ENCODE data around the gene MYOZ2. TPM values are rescaled to one million over a fixed set of nuclear protein-coding genes. Genes with fewer than 3 reads are reported as not detected.
A peak's percentile ranks its signal among the peaks of the same experiment; 100 is the strongest.

MYOZ2 gene
- total RNA-seq: 0.32 and 0.43 TPM in 2 replicates

GRCh38 chr4:119135721-119136121 is at the start of gene MYOZ2:
MYOZ2 (plus strand) TSS chr4:119135832; CDS start chr4:119136526, 694 bp downstream.
- H3K4me3 ChIP-seq (ENCODE audit: low read depth, low read length): no peak within 1 kb of the TSS
- TF ChIP-seq, protein P1, sequence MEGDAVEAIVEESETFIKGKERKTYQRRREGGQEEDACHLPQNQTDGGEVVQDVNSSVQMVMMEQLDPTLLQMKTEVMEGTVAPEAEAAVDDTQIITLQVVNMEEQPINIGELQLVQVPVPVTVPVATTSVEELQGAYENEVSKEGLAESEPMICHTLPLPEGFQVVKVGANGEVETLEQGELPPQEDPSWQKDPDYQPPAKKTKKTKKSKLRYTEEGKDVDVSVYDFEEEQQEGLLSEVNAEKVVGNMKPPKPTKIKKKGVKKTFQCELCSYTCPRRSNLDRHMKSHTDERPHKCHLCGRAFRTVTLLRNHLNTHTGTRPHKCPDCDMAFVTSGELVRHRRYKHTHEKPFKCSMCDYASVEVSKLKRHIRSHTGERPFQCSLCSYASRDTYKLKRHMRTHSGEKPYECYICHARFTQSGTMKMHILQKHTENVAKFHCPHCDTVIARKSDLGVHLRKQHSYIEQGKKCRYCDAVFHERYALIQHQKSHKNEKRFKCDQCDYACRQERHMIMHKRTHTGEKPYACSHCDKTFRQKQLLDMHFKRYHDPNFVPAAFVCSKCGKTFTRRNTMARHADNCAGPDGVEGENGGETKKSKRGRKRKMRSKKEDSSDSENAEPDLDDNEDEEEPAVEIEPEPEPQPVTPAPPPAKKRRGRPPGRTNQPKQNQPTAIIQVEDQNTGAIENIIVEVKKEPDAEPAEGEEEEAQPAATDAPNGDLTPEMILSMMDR (IDR thresholded peaks at IDR 0.05; ENCODE audit: insufficient read depth, low read depth, low read length): no peak
- DNase-seq (ENCODE audit: low read depth): no peak

- H3K4me3 ChIP-seq (ENCODE audit: low read depth, low read length): no peak overlapping the region
- TF ChIP-seq, protein P1 (IDR thresholded peaks at IDR 0.05; ENCODE audit: insufficient read depth, low read depth, low read length): peak; percentile 41
- peak; percentile 20 for DNase-seq (ENCODE audit: low read depth)
Observed at GRCh38 chr4:119087121-119087520, 48.5 kb upstream of the MYOZ2 start.

DNA sequence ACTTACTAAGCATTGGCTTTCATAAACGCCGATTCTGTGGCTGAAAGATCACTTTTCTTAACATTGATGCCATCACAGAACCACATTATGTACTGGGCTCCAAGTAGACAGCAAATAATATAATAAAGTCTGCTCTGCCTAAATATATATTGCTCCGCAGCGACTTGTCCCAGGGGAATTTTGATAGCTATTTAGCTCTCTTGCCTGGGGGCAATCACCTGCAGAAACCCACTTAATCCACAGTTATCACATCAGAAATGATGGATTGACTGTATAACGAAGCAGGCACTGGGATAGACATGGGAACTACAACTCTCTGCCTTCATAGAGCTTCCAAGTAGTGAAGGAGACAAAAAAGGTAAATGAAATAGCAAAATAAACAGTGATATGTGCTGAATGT is 48.0 kb upstream of the MYOZ2 start:
- no peak for DNase-seq (ENCODE audit: low read depth)
- TF ChIP-seq, protein P1 (IDR thresholded peaks at IDR 0.05; ENCODE audit: insufficient read depth, low read depth, low read length): no peak
- H3K4me3 ChIP-seq (ENCODE audit: low read depth, low read length): no peak overlapping the region

- no peak overlapping the region for H3K4me3 ChIP-seq (ENCODE audit: low read depth, low read length)
- TF ChIP-seq, protein P1 (IDR thresholded peaks at IDR 0.05; ENCODE audit: insufficient read depth, low read depth, low read length): no peak
- peak; percentile 37 for DNase-seq (ENCODE audit: low read depth)
Observed at GRCh38 chr4:119093042-119093827, 42.4 kb upstream of the MYOZ2 start.

GRCh38 chr4:119097282-119097900 is 38.2 kb upstream of the MYOZ2 start:
- TF ChIP-seq, protein P1 (IDR thresholded peaks at IDR 0.05; ENCODE audit: insufficient read depth, low read depth, low read length): no peak
- DNase-seq (ENCODE audit: low read depth): no peak
- no peak overlapping the region for H3K4me3 ChIP-seq (ENCODE audit: low read depth, low read length)

- no peak overlapping the region for H3K4me3 ChIP-seq (ENCODE audit: low read depth, low read length)
- TF ChIP-seq, protein P1 (IDR thresholded peaks at IDR 0.05; ENCODE audit: insufficient read depth, low read depth, low read length): no peak
- DNase-seq (ENCODE audit: low read depth): no peak
Observed at GRCh38 chr4:119098306-119098705, 37.3 kb upstream of the MYOZ2 start.

All from fibroblast of villous mesenchyme (primary cell).